Measurements from ENCODE around the gene FMO1.

DNA sequence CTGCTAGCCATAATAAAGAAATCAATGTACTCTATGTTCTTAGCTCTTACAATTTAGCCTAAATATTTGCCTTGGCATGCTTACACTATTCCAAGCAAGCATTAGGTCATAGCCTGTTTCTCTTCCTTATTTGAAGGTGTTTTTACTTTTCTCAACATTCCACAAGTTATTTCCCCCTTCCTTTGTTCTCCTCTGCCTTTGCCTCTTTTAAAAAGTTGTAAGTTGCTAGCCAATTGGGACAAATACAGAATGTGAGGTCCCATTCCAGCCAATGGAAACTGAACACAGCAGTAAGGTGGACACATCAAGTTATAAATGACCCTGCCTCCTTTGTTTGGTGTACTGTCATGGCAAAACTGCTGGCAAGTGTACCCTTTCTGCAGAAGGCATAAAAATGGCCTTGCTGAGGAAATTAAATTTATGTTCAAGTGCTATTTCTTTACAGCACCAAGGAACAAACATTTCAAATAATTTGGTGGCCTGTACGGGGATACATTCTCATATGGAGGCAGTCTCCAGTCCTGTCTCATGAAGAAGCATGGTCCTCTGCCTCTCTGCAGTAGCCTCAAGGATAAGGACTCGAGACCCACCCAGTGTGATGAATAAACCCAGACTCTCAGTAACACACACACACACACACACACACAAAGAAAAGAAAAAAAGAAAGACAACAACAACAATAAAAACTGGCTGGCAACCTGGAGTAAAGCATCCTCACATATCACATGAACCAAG, 28.8 kb upstream of the FMO1 start:
- TF ChIP-seq, protein P1, sequence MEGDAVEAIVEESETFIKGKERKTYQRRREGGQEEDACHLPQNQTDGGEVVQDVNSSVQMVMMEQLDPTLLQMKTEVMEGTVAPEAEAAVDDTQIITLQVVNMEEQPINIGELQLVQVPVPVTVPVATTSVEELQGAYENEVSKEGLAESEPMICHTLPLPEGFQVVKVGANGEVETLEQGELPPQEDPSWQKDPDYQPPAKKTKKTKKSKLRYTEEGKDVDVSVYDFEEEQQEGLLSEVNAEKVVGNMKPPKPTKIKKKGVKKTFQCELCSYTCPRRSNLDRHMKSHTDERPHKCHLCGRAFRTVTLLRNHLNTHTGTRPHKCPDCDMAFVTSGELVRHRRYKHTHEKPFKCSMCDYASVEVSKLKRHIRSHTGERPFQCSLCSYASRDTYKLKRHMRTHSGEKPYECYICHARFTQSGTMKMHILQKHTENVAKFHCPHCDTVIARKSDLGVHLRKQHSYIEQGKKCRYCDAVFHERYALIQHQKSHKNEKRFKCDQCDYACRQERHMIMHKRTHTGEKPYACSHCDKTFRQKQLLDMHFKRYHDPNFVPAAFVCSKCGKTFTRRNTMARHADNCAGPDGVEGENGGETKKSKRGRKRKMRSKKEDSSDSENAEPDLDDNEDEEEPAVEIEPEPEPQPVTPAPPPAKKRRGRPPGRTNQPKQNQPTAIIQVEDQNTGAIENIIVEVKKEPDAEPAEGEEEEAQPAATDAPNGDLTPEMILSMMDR (IDR thresholded peaks at IDR 0.05; ENCODE audit: insufficient read depth, low read length, poor library complexity, severe bottlenecking): no peak
- no peak for TF ChIP-seq EZH2phosphoT487 (conservative IDR thresholded peaks at IDR 0.05; ENCODE audit: low read length)

Measured in SU-DHL-6 (cell line).